IPS-20b (cell line): ENCODE measurements around the gene SWT1.

Experiments used
- H3K27ac ChIP-seq: one replicate; pipeline ENCODE4 v1.5.1; 2013; ENCODE audit warnings: low read length
- H3K27me3 ChIP-seq: 2 replicates; pipeline ENCODE4 v1.6.1; 2013; ENCODE audit warnings: mild to moderate bottlenecking, low read length, inconsistent platforms; ENCODE audit not compliant: insufficient read depth
- H3K36me3 ChIP-seq: 2 replicates; pipeline ENCODE4 v1.6.1; 2013; ENCODE audit warnings: low read depth, mild to moderate bottlenecking, inconsistent platforms, low read length, moderate library complexity; ENCODE audit not compliant: insufficient read depth
- H3K4me1 ChIP-seq: 2 replicates; pipeline ENCODE4 v1.6.1; 2013; ENCODE audit warnings: mild to moderate bottlenecking, control low read depth, inconsistent platforms, low read length, moderate library complexity; ENCODE audit not compliant: insufficient read depth
- H3K4me3 ChIP-seq: 2 replicates; pipeline ENCODE4 v1.5.1; 2013; ENCODE audit warnings: mild to moderate bottlenecking, low read length, inconsistent platforms
- H3K9ac ChIP-seq: 2 replicates; pipeline ENCODE4 v1.6.1; 2013; ENCODE audit warnings: low read depth, mild to moderate bottlenecking, inconsistent platforms, low read length, moderate library complexity
- H3K9me3 ChIP-seq: 2 replicates; pipeline ENCODE4 v1.6.1; 2013; ENCODE audit warnings: mild to moderate bottlenecking, low read depth, low read length, inconsistent platforms; ENCODE audit not compliant: insufficient read depth

SWT1 gene, protein sequence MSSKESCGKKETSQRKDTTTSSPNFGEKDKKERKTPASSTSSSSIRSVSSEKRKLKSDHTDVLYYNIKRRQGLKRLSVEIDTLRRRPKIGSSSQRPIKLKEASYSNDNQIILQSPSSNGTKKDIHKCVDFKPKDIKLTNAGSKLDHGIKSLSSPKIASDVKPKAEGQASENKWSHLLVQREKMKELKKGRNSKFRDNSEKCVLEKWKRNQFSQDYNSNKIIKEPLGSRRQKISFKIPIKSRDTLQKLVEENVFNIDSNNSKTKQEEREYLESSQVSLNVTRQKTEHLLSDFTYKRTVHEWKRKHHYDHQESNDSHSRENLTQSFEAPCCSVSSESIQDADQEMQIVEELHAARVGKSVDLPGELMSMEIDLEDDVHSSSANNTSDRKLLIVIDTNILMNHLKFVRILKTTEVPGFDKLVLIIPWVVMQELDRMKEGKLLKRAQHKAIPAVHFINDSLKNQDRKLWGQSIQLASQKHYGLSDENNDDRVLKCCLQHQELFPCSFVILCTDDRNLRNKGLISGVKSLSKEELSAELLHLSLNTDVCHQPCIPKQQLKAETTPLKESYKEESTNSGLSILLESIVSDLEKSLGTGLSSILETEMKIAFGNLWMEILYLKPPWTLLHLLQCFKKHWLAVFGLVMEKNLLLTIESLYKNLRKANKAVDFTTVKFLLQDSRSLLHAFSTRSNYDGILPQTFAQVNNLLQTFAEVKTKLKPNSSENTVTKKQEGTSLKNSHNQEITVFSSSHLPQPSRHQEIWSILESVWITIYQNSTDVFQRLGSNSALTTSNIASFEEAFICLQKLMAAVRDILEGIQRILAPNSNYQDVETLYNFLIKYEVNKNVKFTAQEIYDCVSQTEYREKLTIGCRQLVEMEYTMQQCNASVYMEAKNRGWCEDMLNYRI

DNA sequence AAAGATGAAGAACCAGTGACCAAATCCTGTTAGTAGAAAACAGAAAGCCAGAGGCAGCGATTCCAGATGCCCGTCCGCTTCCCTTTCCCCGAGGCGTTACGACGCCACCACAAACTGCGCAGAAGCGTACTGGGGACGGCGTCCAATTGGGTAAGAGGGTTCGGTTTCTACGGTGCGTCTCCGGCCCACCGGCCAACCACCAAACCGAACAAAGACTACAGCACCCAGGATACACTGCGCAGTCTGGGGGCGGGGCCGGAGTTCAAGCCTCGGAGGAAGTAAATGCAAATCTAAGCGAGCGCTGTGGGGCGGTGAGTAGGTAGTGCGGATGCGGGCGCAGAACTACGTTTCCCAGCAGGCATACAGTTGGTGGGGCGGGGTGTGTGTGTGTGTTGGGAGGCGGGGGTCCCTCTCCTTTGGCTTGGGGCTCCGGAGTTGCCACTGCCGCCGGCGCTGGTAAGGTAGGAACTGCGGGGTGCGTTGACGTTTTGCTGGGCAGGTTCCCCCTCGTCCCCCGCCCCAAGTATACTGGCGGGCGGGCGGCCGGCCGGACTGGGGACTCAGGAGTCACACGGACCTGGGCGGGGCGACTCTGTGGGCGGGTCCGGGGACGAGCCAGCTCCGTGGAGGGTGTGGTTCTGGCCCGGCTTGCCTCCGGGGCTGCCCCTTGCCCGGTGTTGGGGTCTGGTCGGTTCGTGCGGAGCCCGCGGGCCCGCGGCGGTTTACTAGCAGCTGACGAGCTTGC lies at the start of gene SWT1, which contains the start of gene TRMT1L:
Gene SWT1 (plus strand): TSS at position 314 of the 745 bp plus-strand sequence. CDS start 3,675 bp downstream, outside the sequence.
Gene TRMT1L (minus strand): TSS at position 100 of the 745 bp plus-strand sequence. CDS start 241 bp downstream, outside the sequence.
- H3K9me3 ChIP-seq, result no peaks in the 10 kb centered on the region
- peaks cover 11% of the 10 kb centered on the region; the same call in 1 of the 2 replicates for H3K27me3 ChIP-seq
- H3K36me3 ChIP-seq, result no peaks in the 10 kb centered on the region
- H3K4me3 ChIP-seq, result peak within 1 kb of the TSS; percentile 83
- H3K4me1 ChIP-seq, result peaks cover 3% of the 10 kb centered on the region
- H3K9ac ChIP-seq, result peak within 1 kb of the TSS; percentile 97
- peak within 1 kb of the TSS; percentile 12 for H3K27ac ChIP-seq

DNA sequence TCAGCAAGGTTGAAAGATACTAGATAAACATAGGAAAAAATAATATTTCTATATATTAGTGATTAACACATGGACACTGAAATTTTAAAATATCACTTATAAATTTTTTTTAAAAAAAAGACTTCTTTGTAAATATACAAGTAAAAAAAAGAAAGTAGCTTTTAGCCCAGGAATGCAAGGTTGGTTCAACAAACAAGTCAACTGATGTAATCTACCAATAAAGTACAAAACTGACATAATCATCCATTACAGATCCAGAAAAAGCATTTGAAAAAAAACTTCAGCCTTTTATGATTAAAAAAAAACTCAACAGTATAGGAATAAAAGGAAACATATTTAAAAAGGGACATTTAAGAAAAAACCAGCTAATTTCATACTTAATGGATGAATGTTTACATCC lies 48.6 kb upstream of the SWT1 start:
- no peak overlapping the region for H3K4me3 ChIP-seq

DNA sequence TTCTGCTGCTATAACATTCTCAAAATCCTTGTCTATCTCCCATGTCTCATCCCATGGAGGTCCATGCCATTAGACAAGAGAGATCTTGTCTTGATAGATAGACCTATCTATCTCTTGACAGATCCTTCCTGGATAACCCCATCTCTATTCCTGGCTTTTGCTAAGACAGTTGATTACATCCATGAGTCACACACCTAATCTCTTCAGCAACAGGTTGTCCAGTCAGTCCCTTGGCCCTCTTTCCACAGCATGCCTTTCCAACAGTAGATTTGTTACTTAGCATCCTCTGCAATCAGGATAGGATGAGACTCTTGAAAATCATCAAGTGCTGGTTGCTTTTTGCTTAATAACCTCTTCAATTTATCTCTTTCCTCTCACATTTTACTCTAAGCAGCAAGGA lies 46.8 kb upstream of the SWT1 start:
- H3K4me3 ChIP-seq, result no peak overlapping the region
- H3K9me3 ChIP-seq, result 0 out of 2 replicates have a peak, but pooled peaks cover 3% of the 10 kb centered on the region
- H3K27me3 ChIP-seq, result no peaks in the 10 kb centered on the region
- no peak overlapping the region for H3K9ac ChIP-seq
- H3K27ac ChIP-seq, result no peak overlapping the region
- no peaks in the 10 kb centered on the region for H3K4me1 ChIP-seq
- no peaks in the 10 kb centered on the region for H3K36me3 ChIP-seq

More for the DNA sequence above, 48.6 kb upstream of the SWT1 start:
- Histone ChIP-seq H3K4me1 (no peaks in the 10 kb centered on the region), H3K27ac (no peak overlapping the region), H3K9ac (no peak overlapping the region), H3K9me3 (0 out of 2 replicates have a peak, but pooled peaks cover 3% of the 10 kb centered on the region), H3K27me3 (no peaks in the 10 kb centered on the region), H3K36me3 (peaks cover 14% of the 10 kb centered on the region; the same call in 1 of the 2 replicates)

- H3K9ac ChIP-seq, result no peak overlapping the region
- no peak overlapping the region for H3K27ac ChIP-seq
- 0 out of 2 replicates have a peak, but pooled peaks cover 3% of the 10 kb centered on the region for H3K9me3 ChIP-seq
- no peaks in the 10 kb centered on the region for H3K4me1 ChIP-seq
- H3K36me3 ChIP-seq, result no peaks in the 10 kb centered on the region
- H3K27me3 ChIP-seq, result no peaks in the 10 kb centered on the region
- no peak overlapping the region for H3K4me3 ChIP-seq
These were observed 45.1 kb upstream of the SWT1 start for GRCh38 chr1:185111873-185112272.

- Histone ChIP-seq H3K36me3 (no peaks in the 10 kb centered on the region), H3K9ac (no peak overlapping the region), H3K27ac (no peak overlapping the region), H3K4me3 (no peak overlapping the region), H3K27me3 (no peaks in the 10 kb centered on the region), H3K4me1 (no peaks in the 10 kb centered on the region), H3K9me3 (0 out of 2 replicates have a peak, but pooled peaks cover 3% of the 10 kb centered on the region)
These were observed 44.6 kb upstream of the SWT1 start for GRCh38 chr1:185112356-185112755.

DNA sequence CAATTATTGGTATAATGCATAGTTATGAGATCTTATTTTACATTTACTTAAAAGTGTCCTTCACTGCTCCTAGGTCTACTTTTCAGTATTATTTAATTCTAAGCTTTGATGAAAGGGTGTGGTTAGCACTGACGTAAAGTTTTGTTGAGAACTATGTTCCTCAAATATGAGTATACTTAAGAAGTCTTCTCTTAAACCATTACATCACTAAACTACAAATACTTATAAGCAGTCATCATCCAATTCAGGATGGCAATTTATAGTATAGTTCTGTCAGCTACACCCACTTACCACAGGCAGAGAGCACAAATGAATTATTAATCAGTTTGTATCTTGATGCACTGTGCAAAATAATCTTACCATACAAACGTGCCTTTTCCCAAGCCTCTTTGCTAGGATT lies 27.3 kb upstream of the SWT1 start:
- Histone ChIP-seq H3K27me3 (no peaks in the 10 kb centered on the region), H3K4me1 (no peaks in the 10 kb centered on the region), H3K9ac (no peak overlapping the region), H3K27ac (no peak overlapping the region), H3K36me3 (peaks cover 38% of the 10 kb centered on the region), H3K4me3 (no peak overlapping the region), H3K9me3 (peaks cover 5% of the 10 kb centered on the region; the same call in 1 of the 2 replicates)

DNA sequence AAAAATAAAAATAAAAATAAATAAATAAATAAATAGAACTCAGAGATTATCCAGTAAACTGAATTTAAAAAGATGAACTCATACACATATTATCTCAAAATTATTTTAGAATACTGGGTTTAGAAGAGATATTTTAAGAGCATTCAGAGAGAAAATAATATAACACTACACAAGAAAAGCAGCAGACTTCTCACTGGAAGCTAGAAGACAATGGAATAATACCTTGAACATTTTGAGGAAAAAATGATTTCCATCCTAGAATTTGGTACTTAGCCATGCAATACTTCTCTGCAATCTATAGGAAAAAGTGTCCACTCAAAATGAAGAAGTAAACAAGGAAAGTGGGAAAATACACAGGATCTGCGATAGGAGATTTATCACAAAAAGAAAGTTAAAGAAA lies 24.4 kb upstream of the SWT1 start:
- Histone ChIP-seq H3K27me3 (no peaks in the 10 kb centered on the region), H3K36me3 (peaks cover 43% of the 10 kb centered on the region), H3K4me3 (no peak overlapping the region), H3K27ac (no peak overlapping the region), H3K9me3 (peaks cover 5% of the 10 kb centered on the region; the same call in 1 of the 2 replicates), H3K4me1 (no peaks in the 10 kb centered on the region), H3K9ac (no peak overlapping the region)

- no peak overlapping the region for H3K4me3 ChIP-seq
- no peak overlapping the region; the same call in 1 of the 2 replicates for H3K9ac ChIP-seq
- H3K9me3 ChIP-seq, result no peaks in the 10 kb centered on the region
- no peak overlapping the region for H3K27ac ChIP-seq
- H3K4me1 ChIP-seq, result no peaks in the 10 kb centered on the region
- peaks cover 51% of the 10 kb centered on the region for H3K36me3 ChIP-seq
- H3K27me3 ChIP-seq, result no peaks in the 10 kb centered on the region
These were observed 18.9 kb upstream of the SWT1 start for GRCh38 chr1:185137896-185138545.

DNA sequence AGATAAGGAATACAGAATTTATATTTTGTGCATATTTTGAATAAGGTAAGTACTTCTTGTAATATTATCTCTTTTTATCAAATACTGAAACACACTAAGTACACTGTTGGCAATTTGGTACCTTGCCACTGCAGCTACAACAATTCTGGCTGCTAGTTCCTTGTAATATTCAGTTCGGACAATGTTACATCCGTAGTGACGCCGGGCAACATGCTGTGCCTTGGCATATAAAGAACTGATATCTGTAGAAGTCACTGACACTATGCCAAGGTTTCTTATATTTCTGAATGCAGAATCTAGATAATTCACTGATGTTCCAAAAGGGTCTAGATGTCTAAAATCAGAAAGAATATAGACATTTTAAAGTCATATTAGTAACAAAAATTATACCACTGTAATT lies 17.7 kb upstream of the SWT1 start:
- Histone ChIP-seq H3K9ac (no peak overlapping the region), H3K4me3 (no peak overlapping the region), H3K36me3 (peaks cover 56% of the 10 kb centered on the region), H3K9me3 (no peaks in the 10 kb centered on the region), H3K27me3 (no peaks in the 10 kb centered on the region), H3K27ac (no peak overlapping the region), H3K4me1 (no peaks in the 10 kb centered on the region)

GRCh38 chr1:185144233-185144632 lies 12.7 kb upstream of the SWT1 start:
- no peaks in the 10 kb centered on the region for H3K27me3 ChIP-seq
- H3K4me3 ChIP-seq, result no peak overlapping the region
- H3K9ac ChIP-seq, result no peak overlapping the region
- H3K36me3 ChIP-seq, result peaks cover 73% of the 10 kb centered on the region
- no peak overlapping the region for H3K27ac ChIP-seq
- H3K4me1 ChIP-seq, result no peaks in the 10 kb centered on the region
- no peaks in the 10 kb centered on the region for H3K9me3 ChIP-seq
